Mesothelial cell of epicardium (in vitro differentiated cells): ENCODE results near the gene FCMR. TPM values are rescaled to one million over a fixed set of nuclear protein-coding genes. Genes with fewer than 3 reads are reported as not detected.

Experiments used
- DNase-seq, 2 experiments: peaks; one replicate each; pipeline ENCODE4 v3.0.0; 2021; ENCODE audit warnings: low spot score in 2 of 2; ENCODE audit not compliant: unreplicated experiment in 2 of 2
- H3K27ac Mint-ChIP-seq: 2 replicates; pipeline ENCODE4 v1.8.0; 2021; ENCODE audit warnings: mixed read lengths
- H3K27me3 Mint-ChIP-seq: 2 replicates; pipeline ENCODE4 v1.8.0; 2021; ENCODE audit warnings: low read depth, mixed read lengths
- H3K36me3 Mint-ChIP-seq: 2 replicates; pipeline ENCODE4 v1.8.0; 2021; ENCODE audit warnings: mixed read lengths
- H3K4me1 Mint-ChIP-seq: 2 replicates; pipeline ENCODE4 v1.8.0; 2021; ENCODE audit warnings: mixed read lengths
- H3K4me3 Mint-ChIP-seq: 2 replicates; pipeline ENCODE4 v1.8.0; 2021; ENCODE audit warnings: mild to moderate bottlenecking, moderate library complexity, mixed read lengths
- H3K9me3 Mint-ChIP-seq: 2 replicates; pipeline ENCODE4 v1.8.0; 2021; ENCODE audit warnings: mixed read lengths
- CTCF ChIP-seq: fragments of 200-600 bp; sonication (generic); IDR thresholded peaks from one replicate; pipeline ENCODE4 v1.5.0; 2021; ENCODE audit warnings: antibody characterized with exemption; ENCODE audit not compliant: unreplicated experiment
- total RNA-seq: library from RNA; stranded (reverse); gene quantifications from 3 replicates; pipeline ENCODE4 v1.2.1, GENCODE V29; 2021

Gene FCMR
- total RNA-seq, 1 donor from 2014 or later: not detected

GRCh38 chr1:206900149-206900548, 21.6 kb downstream of the FCMR start:
- TF ChIP-seq CTCF: no peak
- Mint-ChIP-seq H3K27me3 (peaks cover 17% of the 10 kb centered on the region), H3K4me1 (peaks cover 9% of the 10 kb centered on the region), H3K4me3 (no peak overlapping the region), H3K27ac (no peak overlapping the region), H3K36me3 (no peaks in the 10 kb centered on the region), H3K9me3 (no peaks in the 10 kb centered on the region)
- DNase-seq: no peak

GRCh38 chr1:206899717-206900116, 22.0 kb downstream of the FCMR start:
- no peaks in the 10 kb centered on the region for H3K9me3 Mint-ChIP-seq
- no peaks in the 10 kb centered on the region for H3K36me3 Mint-ChIP-seq
- no peak for DNase-seq
- no peak for TF ChIP-seq CTCF
- H3K27ac Mint-ChIP-seq: no peak overlapping the region
- peaks cover 9% of the 10 kb centered on the region for H3K4me1 Mint-ChIP-seq
- peaks cover 13% of the 10 kb centered on the region for H3K27me3 Mint-ChIP-seq
- no peak overlapping the region for H3K4me3 Mint-ChIP-seq

DNA sequence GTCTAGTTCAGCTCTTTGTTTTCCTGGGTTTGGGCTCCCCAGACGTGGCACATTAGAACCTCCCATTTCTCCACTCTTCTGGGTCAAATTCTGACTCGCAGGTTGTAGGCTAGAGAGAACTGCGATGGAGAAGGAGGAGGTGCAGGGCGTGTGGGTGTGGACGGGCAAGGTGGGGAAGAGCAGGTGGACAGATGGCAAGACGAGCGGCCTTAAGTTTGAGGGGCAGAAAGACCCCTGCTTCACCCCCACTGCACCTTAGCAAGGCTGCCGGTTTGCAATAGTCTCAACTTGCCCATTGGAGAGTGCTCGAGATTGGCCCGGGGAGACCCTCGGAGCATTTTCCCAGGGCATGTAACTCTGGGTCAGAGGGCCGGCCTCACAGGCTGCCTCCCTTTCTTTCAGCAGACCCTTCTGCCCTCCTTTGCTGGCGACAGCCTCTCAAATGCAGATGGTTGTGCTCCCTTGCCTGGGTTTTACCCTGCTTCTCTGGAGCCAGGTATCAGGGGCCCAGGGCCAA, 22.8 kb downstream of the FCMR start:
- Mint-ChIP-seq H3K9me3 (no peaks in the 10 kb centered on the region), H3K27ac (no peak overlapping the region), H3K4me3 (no peak overlapping the region), H3K27me3 (peaks cover 5% of the 10 kb centered on the region), H3K36me3 (no peaks in the 10 kb centered on the region), H3K4me1 (peaks cover 8% of the 10 kb centered on the region)
- DNase-seq: no peak
- TF ChIP-seq CTCF: no peak

GRCh38 chr1:206898089-206898914, 23.4 kb downstream of the FCMR start:
- no peak overlapping the region for H3K27ac Mint-ChIP-seq
- H3K4me3 Mint-ChIP-seq: no peak overlapping the region
- no peak for DNase-seq
- TF ChIP-seq CTCF: no peak
- H3K36me3 Mint-ChIP-seq: no peaks in the 10 kb centered on the region
- no peaks in the 10 kb centered on the region for H3K9me3 Mint-ChIP-seq
- peaks cover 11% of the 10 kb centered on the region for H3K4me1 Mint-ChIP-seq
- H3K27me3 Mint-ChIP-seq: peaks cover 3% of the 10 kb centered on the region

GRCh38 chr1:206897175-206897574, 24.6 kb downstream of the FCMR start, which contains the start of gene IL24:
Gene IL24, plus strand, starts transcription at chr1:206897443. Its CDS starts 390 bp downstream, at chr1:206897833.
- no peaks in the 10 kb centered on the region for H3K36me3 Mint-ChIP-seq
- TF ChIP-seq CTCF: no peak
- H3K4me1 Mint-ChIP-seq: peaks cover 11% of the 10 kb centered on the region
- no peak within 1 kb of the TSS for H3K4me3 Mint-ChIP-seq
- no peak for DNase-seq
- peaks cover 3% of the 10 kb centered on the region for H3K27me3 Mint-ChIP-seq
- no peaks in the 10 kb centered on the region for H3K9me3 Mint-ChIP-seq
- no peak within 1 kb of the TSS for H3K27ac Mint-ChIP-seq
